ENCODE measurements around the gene MAP3K5. TPM values are rescaled to one million over a fixed set of nuclear protein-coding genes. Genes with fewer than 3 reads are reported as not detected.

The MAP3K5 gene
- total RNA-seq, 4 donors from 2014 or later = 16.2 to 52.7 (median 34.8) TPM

DNA sequence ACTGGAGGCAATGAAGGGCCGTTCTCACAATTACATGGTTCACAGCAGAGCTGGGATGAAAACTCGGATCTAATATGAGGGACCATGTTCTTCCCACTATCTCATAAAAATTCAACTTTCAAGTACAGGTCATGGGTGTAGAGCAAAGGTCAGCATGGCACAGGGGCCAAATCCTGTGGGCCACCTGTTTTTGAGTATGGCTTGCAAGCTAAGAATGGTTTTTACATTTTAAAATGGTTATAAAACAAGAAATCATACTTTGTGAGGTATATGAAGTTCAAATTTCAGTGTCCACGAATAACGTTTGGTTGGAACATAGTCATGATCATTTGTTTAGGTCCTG, 4.6 kb downstream of the MAP3K5 start:
- Histone ChIP-seq H3K36me3 (no peaks in the 10 kb centered on the region), H3K4me1 (peaks cover 8 to 82% (median 40%) of the 10 kb centered on the region in 4 donors), H3K9me3 (no peaks in the 10 kb centered on the region), H3K4me3 (peak overlapping the region in 1 of 4 donors; percentile 7), H3K27me3 (no peaks in the 10 kb centered on the region), H3K27ac (peak overlapping the region; percentile 39 to 64 (median 56))
- 56 to 63% methylated on average over 4 of the region's 4 CpGs for WGBS, 2 donors (ENCODE audit: low coverage in 1 of 2)
- in situ Hi-C loops (cut with MboI; ENCODE audit: low pct_ligation_motif_present in 1 of 4, low pct_unique_long_range_greater_than_20kb in 1 of 4, low sequenced_read_pairs in 3 of 4) = loop anchor here in 1 of 4 donors (25.0 kb wide), 1 partner anchor 500 kb away; the partner anchor contains the start of gene BCLAF1
- intact Hi-C loops (cut with DNase I; ENCODE audit: low total_unique reads) = no loop called here
- DNase-seq = no peak
- TF ChIP-seq EP300 (IDR thresholded peaks at IDR 0.05; ENCODE audit: low read depth) = no peak
- TF ChIP-seq POLR2A (IDR thresholded peaks at IDR 0.05) = no peak
- peak in 1 of 3 donors; percentile 48 for TF ChIP-seq POLR2AphosphoS5 (IDR thresholded peaks at IDR 0.05)
- TF ChIP-seq, protein P1, sequence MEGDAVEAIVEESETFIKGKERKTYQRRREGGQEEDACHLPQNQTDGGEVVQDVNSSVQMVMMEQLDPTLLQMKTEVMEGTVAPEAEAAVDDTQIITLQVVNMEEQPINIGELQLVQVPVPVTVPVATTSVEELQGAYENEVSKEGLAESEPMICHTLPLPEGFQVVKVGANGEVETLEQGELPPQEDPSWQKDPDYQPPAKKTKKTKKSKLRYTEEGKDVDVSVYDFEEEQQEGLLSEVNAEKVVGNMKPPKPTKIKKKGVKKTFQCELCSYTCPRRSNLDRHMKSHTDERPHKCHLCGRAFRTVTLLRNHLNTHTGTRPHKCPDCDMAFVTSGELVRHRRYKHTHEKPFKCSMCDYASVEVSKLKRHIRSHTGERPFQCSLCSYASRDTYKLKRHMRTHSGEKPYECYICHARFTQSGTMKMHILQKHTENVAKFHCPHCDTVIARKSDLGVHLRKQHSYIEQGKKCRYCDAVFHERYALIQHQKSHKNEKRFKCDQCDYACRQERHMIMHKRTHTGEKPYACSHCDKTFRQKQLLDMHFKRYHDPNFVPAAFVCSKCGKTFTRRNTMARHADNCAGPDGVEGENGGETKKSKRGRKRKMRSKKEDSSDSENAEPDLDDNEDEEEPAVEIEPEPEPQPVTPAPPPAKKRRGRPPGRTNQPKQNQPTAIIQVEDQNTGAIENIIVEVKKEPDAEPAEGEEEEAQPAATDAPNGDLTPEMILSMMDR (IDR thresholded peaks at IDR 0.05) = no peak

DNA sequence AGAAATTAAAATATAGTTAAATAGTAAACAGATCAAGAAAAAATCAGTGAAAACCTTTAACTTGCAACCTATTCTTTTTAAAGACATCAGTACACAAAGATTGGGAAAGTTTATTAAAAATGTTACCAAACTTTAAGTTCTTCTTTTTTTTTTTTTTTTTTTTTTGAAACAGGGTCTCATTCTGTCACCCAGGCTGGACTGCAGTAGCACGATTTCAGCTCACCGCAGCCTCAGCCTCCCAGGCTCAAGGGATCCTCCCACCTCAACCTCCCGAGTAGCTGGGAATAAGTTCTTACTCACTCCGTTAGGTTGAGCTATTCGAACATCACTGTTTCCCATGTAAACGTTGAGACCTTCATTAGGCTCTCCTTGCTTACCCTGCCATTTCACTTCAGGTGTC, 5.6 kb downstream of the MAP3K5 start:
- in situ Hi-C loops (cut with MboI; ENCODE audit: low pct_ligation_motif_present in 1 of 4, low pct_unique_long_range_greater_than_20kb in 1 of 4, low sequenced_read_pairs in 3 of 4) (loop anchor here in 1 of 4 donors (25.0 kb wide), 1 partner anchor 499 kb away; the partner anchor contains the start of gene BCLAF1), intact Hi-C loops (cut with DNase I; ENCODE audit: low total_unique reads) (no loop called here)
- Histone ChIP-seq H3K27ac (peak overlapping the region; percentile 39 to 64 (median 56)), H3K9me3 (no peaks in the 10 kb centered on the region), H3K27me3 (no peaks in the 10 kb centered on the region), H3K4me1 (peaks cover 8 to 89% (median 43%) of the 10 kb centered on the region in 4 donors), H3K4me3 (no peak overlapping the region), H3K36me3 (no peaks in the 10 kb centered on the region)
- WGBS, 2 donors (ENCODE audit: low coverage in 1 of 2) = 87 to 91% methylated on average over 3 to 6 of the region's 6 CpGs
- no peak for DNase-seq
- TF ChIP-seq POLR2AphosphoS5 (IDR thresholded peaks at IDR 0.05) = no peak
- no peak for TF ChIP-seq POLR2A (IDR thresholded peaks at IDR 0.05)

DNA sequence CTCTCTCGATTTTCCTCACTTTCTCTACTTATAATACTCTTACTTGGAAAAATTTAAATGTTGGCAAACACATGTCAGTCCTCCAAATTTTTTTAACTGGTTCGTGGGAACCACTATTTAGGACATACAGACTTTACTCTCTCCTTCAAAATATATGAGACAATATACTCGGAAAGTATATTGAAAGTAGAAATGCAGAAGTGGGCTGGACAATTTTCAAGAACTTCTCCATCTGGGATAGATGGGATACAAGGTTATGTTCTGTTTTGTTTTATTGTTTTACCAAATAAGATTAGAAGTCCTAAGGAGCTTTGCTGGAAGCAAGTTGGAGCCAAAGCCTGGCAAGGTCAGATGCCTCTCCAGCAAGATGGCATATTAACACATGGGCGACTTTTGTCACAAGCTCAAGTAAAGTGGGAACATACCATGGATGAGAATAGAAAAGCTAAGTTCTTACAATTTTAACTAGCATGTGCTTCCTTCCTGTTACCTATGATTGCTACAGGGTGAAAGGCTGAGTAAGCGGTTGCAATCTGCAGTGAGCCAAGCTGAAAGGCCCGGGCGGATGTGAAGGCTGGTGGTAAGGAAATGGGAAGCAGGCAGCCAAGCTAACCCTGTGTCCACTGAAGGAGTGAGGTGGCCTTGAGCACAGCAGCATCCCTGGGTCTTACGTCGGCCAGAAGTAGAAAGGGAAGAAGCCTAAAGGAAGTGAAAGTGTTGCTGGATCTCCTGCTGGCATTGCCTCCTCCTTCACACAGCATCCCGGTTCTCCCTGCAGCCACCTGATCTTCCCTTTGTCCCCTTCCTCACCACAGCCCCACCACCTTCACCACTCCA, 7.1 kb downstream of the MAP3K5 start:
- no peaks in the 10 kb centered on the region for H3K36me3 ChIP-seq
- peak; percentile 69 for DNase-seq
- in situ Hi-C loops (cut with MboI; ENCODE audit: low pct_ligation_motif_present in 1 of 4, low pct_unique_long_range_greater_than_20kb in 1 of 4, low sequenced_read_pairs in 3 of 4) = loop anchor here in 1 of 4 donors (25.0 kb wide), 1 partner anchor 498 kb away; the partner anchor contains the start of gene BCLAF1
- peaks cover 8 to 89% (median 42%) of the 10 kb centered on the region in 4 donors for H3K4me1 ChIP-seq
- TF ChIP-seq POLR2AphosphoS5 (IDR thresholded peaks at IDR 0.05) = peak in 1 of 3 donors; percentile 22
- TF ChIP-seq, protein P1 (IDR thresholded peaks at IDR 0.05) = no peak
- intact Hi-C loops (cut with DNase I; ENCODE audit: low total_unique reads) = no loop called here
- H3K27ac ChIP-seq = peak overlapping the region; percentile 28 to 65 (median 39)
- WGBS, 2 donors (ENCODE audit: low coverage in 1 of 2) = 63 to 68% methylated on average over 9 to 10 of the region's 10 CpGs
- H3K4me3 ChIP-seq = peak overlapping the region in 1 of 4 donors; percentile 15
- no peaks in the 10 kb centered on the region for H3K27me3 ChIP-seq
- no peaks in the 10 kb centered on the region for H3K9me3 ChIP-seq

DNA sequence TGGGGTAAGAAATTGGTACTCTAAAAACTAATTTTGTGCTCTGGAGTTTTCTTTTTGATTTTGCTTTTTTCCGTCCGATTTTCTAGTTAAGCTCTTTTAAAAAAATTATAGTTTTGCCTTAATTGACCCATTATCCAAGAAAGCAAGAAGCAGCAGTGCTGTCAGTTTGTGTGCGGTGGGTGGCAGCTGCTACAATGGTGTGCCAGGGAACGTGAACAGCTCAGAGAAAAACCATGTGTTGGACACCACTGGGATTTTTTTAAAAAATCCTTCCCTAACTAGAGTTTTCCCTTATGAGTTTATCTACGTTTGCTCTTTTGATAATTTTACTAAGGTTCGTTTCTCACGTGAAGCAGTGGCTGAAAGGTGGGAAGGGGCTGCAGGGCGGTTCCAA, 8.0 kb downstream of the MAP3K5 start:
- H3K27me3 ChIP-seq = no peaks in the 10 kb centered on the region
- intact Hi-C loops (cut with DNase I; ENCODE audit: low total_unique reads) = no loop called here
- DNase-seq = no peak
- WGBS, 2 donors (ENCODE audit: low coverage in 1 of 2) = 74 to 78% methylated on average over 8 of the region's 8 CpGs
- H3K4me1 ChIP-seq = peaks cover 14 to 88% (median 44%) of the 10 kb centered on the region in 4 donors
- no peaks in the 10 kb centered on the region for H3K9me3 ChIP-seq
- in situ Hi-C loops (cut with MboI; ENCODE audit: low pct_ligation_motif_present in 1 of 4, low pct_unique_long_range_greater_than_20kb in 1 of 4, low sequenced_read_pairs in 3 of 4) = loop anchor here in 1 of 4 donors (25.0 kb wide), 1 partner anchor 497 kb away; the partner anchor contains the start of gene BCLAF1
- peak overlapping the region in 1 of 4 donors; percentile 15 for H3K4me3 ChIP-seq
- H3K36me3 ChIP-seq = no peaks in the 10 kb centered on the region
- peak overlapping the region; percentile 28 to 65 (median 39) for H3K27ac ChIP-seq
- TF ChIP-seq EP300 (IDR thresholded peaks at IDR 0.05; ENCODE audit: low read depth) (no peak), POLR2A (IDR thresholded peaks at IDR 0.05) (no peak), POLR2AphosphoS5 (IDR thresholded peaks at IDR 0.05) (no peak)
- TF ChIP-seq, protein P1 (IDR thresholded peaks at IDR 0.05) = no peak
